ENCODE data around the gene APMAP. TPM values are rescaled to one million over a fixed set of nuclear protein-coding genes. Genes with fewer than 3 reads are reported as not detected.

The APMAP gene
- total and polyA plus RNA-seq, 4 donors = 40.8 to 87.0 (median 62.9) TPM

DNA sequence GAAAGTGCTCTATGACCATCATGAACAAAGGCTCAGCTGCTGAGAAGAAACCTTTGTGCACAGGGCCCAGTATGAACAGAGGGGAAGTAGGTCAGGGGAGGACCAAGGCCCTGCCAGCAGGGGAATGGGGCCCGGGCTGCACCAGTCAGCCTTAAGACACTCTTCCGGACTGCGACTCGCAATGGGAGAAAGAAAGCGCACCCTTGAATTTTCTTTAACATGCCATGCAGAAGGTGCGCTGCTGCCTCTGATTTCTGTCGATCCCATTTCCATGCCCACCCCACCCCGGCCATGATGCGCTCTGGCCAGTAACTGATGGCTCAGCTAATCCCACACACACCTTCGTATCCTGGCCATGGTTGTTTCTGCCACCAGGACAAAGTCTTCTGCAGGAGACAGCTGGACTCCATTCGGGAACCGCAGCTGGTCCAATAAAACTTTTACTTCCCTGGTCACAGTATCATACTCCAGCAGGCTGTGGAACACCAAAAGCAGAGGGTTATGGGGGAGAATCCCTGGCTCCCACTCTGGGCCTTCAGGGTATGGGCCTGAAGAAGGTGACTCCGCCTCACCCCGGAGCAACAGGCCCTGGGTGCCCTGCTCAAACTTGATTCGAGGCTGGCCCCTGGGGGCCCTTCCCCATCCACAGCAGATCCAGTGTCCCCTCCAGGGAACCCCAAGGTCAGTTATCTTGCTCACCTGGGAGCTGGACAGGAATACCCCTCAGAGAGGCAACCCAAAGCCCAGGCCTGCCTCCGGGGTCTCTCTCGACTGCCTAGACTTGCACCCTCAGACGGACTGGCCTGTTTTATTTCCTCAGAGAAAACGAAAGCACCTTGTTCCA, 23.1 kb downstream of the APMAP start:
- DNase-seq = peak in 1 of 3 donors; percentile 6
- ATAC-seq (ENCODE audit: insufficient read depth, low FRiP score) = no peak
- Histone ChIP-seq H3K4me1 (ENCODE audit: control insufficient read depth in 5 of 5, insufficient read depth in 5 of 5, low read length in 5 of 5) (peaks cover 0 to 1% (median 0%) of the 10 kb centered on the region in 5 donors), H3K36me3 (ENCODE audit: control insufficient read depth in 4 of 4, insufficient read depth in 4 of 4, low read length in 4 of 4) (peaks cover 28 to 64% (median 29%) of the 10 kb centered on the region in 4 donors), H3K9me3 (ENCODE audit: control insufficient read depth in 4 of 4, insufficient read depth in 3 of 4, low read length in 3 of 4) (peaks cover 0 to 3% (median 0%) of the 10 kb centered on the region in 4 donors), H3K27ac (ENCODE audit: low read depth in 1 of 2, low read length in 1 of 2) (no peak overlapping the region), H3K4me3 (no peak overlapping the region), H3K9ac (ENCODE audit: insufficient read depth in 1 of 2, low read length in 2 of 2) (no peak overlapping the region), H3K27me3 (ENCODE audit: control insufficient read depth in 3 of 3, insufficient read depth in 3 of 3, low read length in 2 of 3) (no peaks in the 10 kb centered on the region)
- WGBS, 2 donors = 96 to 97% methylated on average over 19 of the region's 19 CpGs
- TF ChIP-seq, protein P1, sequence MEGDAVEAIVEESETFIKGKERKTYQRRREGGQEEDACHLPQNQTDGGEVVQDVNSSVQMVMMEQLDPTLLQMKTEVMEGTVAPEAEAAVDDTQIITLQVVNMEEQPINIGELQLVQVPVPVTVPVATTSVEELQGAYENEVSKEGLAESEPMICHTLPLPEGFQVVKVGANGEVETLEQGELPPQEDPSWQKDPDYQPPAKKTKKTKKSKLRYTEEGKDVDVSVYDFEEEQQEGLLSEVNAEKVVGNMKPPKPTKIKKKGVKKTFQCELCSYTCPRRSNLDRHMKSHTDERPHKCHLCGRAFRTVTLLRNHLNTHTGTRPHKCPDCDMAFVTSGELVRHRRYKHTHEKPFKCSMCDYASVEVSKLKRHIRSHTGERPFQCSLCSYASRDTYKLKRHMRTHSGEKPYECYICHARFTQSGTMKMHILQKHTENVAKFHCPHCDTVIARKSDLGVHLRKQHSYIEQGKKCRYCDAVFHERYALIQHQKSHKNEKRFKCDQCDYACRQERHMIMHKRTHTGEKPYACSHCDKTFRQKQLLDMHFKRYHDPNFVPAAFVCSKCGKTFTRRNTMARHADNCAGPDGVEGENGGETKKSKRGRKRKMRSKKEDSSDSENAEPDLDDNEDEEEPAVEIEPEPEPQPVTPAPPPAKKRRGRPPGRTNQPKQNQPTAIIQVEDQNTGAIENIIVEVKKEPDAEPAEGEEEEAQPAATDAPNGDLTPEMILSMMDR (IDR thresholded peaks at IDR 0.05; ENCODE audit: control extremely low read depth, extremely low read depth) = no peak

DNA sequence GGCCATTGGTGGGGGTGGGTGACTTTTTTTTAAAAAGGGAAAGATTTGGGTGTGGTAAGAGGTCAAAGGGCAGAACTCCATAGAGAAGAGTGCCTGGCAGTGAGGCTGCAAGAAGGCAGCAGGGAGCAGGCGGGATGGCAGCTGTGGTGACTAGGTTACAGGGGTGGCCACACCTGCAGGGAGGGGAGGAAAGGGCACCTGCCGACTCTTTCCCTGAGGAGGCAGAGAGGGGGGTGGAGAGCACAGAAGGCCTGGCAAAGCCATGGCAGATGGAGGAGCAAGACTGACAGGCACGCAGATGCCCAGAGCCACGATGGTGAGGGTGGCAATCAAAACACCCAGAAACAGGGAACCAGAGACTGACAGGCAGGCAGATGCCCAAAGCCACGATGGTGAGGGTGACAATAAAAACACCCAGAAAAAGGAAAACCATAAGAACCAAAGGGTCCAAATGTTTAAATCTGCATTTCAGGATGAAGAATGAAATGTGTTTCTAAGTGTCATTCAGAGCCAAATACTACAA, 24.2 kb downstream of the APMAP start:
- no peak overlapping the region for H3K9ac ChIP-seq (ENCODE audit: insufficient read depth in 1 of 2, low read length in 2 of 2)
- no peaks in the 10 kb centered on the region for H3K27me3 ChIP-seq (ENCODE audit: control insufficient read depth in 3 of 3, insufficient read depth in 3 of 3, low read length in 2 of 3)
- H3K27ac ChIP-seq (ENCODE audit: low read depth in 1 of 2, low read length in 1 of 2) = no peak overlapping the region
- peaks cover 0 to 3% (median 0%) of the 10 kb centered on the region in 4 donors for H3K9me3 ChIP-seq (ENCODE audit: control insufficient read depth in 4 of 4, insufficient read depth in 3 of 4, low read length in 3 of 4)
- H3K4me3 ChIP-seq = no peak overlapping the region
- TF ChIP-seq, protein P1 (IDR thresholded peaks at IDR 0.05; ENCODE audit: control extremely low read depth, extremely low read depth) = no peak
- 76 to 83% methylated on average over 5 of the region's 5 CpGs for WGBS, 2 donors
- DNase-seq (peak in 1 of 3 donors; percentile 4), ATAC-seq (ENCODE audit: insufficient read depth, low FRiP score) (no peak)
- H3K4me1 ChIP-seq (ENCODE audit: control insufficient read depth in 5 of 5, insufficient read depth in 5 of 5, low read length in 5 of 5) = peaks cover 0 to 1% (median 0%) of the 10 kb centered on the region in 5 donors
- H3K36me3 ChIP-seq (ENCODE audit: control insufficient read depth in 4 of 4, insufficient read depth in 4 of 4, low read length in 4 of 4) = peaks cover 30 to 69% (median 34%) of the 10 kb centered on the region in 4 donors

DNA sequence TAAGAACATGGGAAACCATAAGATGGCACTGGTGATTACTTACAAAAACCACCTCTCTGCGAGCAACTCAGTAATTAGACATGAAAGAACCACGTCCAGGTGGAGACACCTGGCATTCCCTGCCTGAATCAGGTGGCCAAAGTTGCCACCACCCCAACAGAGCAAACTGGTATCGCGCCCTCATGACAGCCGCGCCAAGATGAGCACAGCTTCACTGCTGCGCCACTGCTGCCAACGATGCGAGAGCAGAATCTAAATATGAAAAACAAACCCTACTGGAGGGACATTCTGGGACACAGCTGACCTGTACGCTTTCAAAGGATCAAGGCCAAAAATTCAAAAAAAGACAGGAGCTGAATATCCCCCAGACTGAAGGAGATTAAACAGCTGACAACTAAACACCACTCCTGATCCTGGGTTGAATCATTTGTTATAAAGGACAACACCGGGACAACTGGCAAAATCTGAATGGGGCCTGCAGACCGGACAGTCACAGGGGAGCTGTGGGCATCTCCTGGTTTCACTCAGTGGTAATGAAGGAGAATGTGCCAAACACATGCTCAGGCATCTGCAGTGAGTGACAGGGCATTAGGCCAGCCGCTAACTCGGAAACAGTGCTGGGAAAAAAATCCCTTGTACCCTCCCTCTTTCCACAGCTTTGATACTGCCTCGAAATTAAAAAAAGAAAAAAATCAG, 26.1 kb downstream of the APMAP start:
- Histone ChIP-seq H3K4me1 (ENCODE audit: control insufficient read depth in 5 of 5, insufficient read depth in 5 of 5, low read length in 5 of 5) (peaks cover 0 to 1% (median 0%) of the 10 kb centered on the region in 5 donors), H3K27ac (ENCODE audit: low read depth in 1 of 2, low read length in 1 of 2) (no peak overlapping the region), H3K4me3 (no peak overlapping the region), H3K27me3 (ENCODE audit: control insufficient read depth in 3 of 3, insufficient read depth in 3 of 3, low read length in 2 of 3) (no peaks in the 10 kb centered on the region), H3K9ac (ENCODE audit: insufficient read depth in 1 of 2, low read length in 2 of 2) (no peak overlapping the region), H3K36me3 (ENCODE audit: control insufficient read depth in 4 of 4, insufficient read depth in 4 of 4, low read length in 4 of 4) (peaks cover 25 to 65% (median 28%) of the 10 kb centered on the region in 4 donors), H3K9me3 (ENCODE audit: control insufficient read depth in 4 of 4, insufficient read depth in 3 of 4, low read length in 3 of 4) (peaks cover 0 to 1% (median 0%) of the 10 kb centered on the region in 4 donors)
- TF ChIP-seq, protein P1 (IDR thresholded peaks at IDR 0.05; ENCODE audit: control extremely low read depth, extremely low read depth) = no peak
- 96% methylated on average over 15 of the region's 15 CpGs for WGBS, 2 donors
- DNase-seq (peak in 1 of 3 donors; percentile 4), ATAC-seq (ENCODE audit: insufficient read depth, low FRiP score) (no peak)

Measured in lung (tissue), 12 donors.